Astrocyte of the cerebellum (primary cell): Measurements from ENCODE around the gene SERINC3.
A peak's percentile ranks its signal among the peaks of the same experiment; 100 is the strongest.

ENCODE experiments used
- DNase-seq: peaks from one replicate; pipeline ENCODE4 v3.0.0-alpha.2; 2011; ENCODE audit warnings: low read depth
- H3K4me3 ChIP-seq: 2 replicates; pipeline ENCODE4 v1.5.1; 2011; ENCODE audit warnings: mild to moderate bottlenecking, low read depth, low read length, moderate library complexity
- CTCF ChIP-seq: IDR thresholded peaks from 2 replicates; pipeline ENCODE4 v1.5.1; 2012; ENCODE audit warnings: low read length, low read depth, moderate library complexity, mild to moderate bottlenecking; ENCODE audit errors: missing control alignments
- in situ Hi-C: cut with HindIII; loops from 2 replicates; pipeline ENCODE4 v1.10.0; 2017; ENCODE audit warnings: low sequenced_read_pairs

The SERINC3 gene

GRCh38 chr20:44560229-44560628, 38.4 kb upstream of the SERINC3 start:
- no peak for DNase-seq
- in situ Hi-C loops: no loop called here
- no peak overlapping the region for H3K4me3 ChIP-seq
- no peak for TF ChIP-seq CTCF

- no peak overlapping the region for H3K4me3 ChIP-seq
- in situ Hi-C loops: no loop called here
- no peak for TF ChIP-seq CTCF
- DNase-seq: no peak
These were observed 37.4 kb upstream of the SERINC3 start for GRCh38 chr20:44559302-44559701.

- TF ChIP-seq CTCF: no peak
- DNase-seq: peak; percentile 62
- in situ Hi-C loops: loop anchor here (5.0 kb wide), 1 partner anchor 39 kb away; no protein-coding TSS in a partner anchor
These were observed 31.4 kb upstream of the SERINC3 start for GRCh38 chr20:44552950-44553908.

GRCh38 chr20:44552568-44552949, 30.7 kb upstream of the SERINC3 start:
- no peak overlapping the region for H3K4me3 ChIP-seq
- no peak for TF ChIP-seq CTCF
- in situ Hi-C loops: loop anchor here (5.0 kb wide), 1 partner anchor 40 kb away; no protein-coding TSS in a partner anchor
- no peak for DNase-seq

More at GRCh38 chr20:44552950-44553908, 31.4 kb upstream of the SERINC3 start:
- H3K4me3 ChIP-seq: no peak overlapping the region

GRCh38 chr20:44552050-44552449, 30.2 kb upstream of the SERINC3 start:
- no peak overlapping the region for H3K4me3 ChIP-seq
- no peak for DNase-seq
- TF ChIP-seq CTCF: no peak
- in situ Hi-C loops: loop anchor here (5.0 kb wide), 1 partner anchor 40 kb away; no protein-coding TSS in a partner anchor

- DNase-seq: no peak
- no peak for TF ChIP-seq CTCF
- in situ Hi-C loops: no loop called here
- H3K4me3 ChIP-seq: no peak overlapping the region
These were observed 27.3 kb upstream of the SERINC3 start for GRCh38 chr20:44549123-44549522.
